ENCODE data around the gene TMEM9. TPM values are rescaled to one million over a fixed set of nuclear protein-coding genes. Genes with fewer than 3 reads are reported as not detected.

TMEM9 gene
- 68.3 to 75.2 TPM (median 72.6 TPM) in 5 replicates for total RNA-seq (2022; extraction: Qiagen RNA extraction)

DNA sequence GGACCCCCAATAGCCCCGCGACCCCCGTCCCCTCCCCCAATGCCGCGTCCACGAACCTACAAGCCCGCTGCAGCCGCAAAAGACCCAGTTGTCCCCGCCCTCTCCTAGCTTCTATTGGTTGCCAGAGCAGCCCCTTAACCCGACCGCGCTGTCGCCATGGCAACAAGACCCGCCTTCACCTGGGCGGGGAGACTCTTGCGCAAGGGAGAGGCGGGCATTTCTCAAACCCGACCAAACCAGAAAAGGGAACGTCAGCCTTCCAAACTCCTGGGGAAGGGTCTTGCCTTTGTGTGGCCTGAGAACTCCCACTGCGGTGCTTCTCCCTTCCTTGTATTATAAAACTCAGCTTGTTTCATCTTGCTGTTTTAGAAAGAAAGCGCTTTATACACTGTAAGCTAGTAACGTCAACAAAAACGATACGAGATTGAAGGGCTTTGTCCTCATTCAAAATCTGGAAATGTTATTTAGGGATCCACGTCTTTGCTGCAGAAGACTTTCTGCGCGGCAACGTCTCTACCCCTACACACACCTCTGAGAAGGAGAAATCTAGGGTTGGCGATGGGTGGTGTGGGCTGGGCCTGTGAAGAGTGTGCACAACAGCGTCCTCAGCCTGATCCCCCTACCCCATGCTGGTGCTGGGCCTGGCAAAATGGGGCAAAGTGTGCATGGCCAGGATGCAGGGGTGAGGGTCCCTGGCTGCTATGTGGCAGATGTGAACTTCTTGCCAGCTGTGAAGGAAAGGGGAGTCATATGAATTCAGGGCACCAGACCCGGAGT lies at the start of gene TMEM9:
TSS of gene TMEM9 (minus strand) at position 86 of the 777 bp plus-strand sequence. CDS start 551 bp downstream, outside the sequence.

DNA sequence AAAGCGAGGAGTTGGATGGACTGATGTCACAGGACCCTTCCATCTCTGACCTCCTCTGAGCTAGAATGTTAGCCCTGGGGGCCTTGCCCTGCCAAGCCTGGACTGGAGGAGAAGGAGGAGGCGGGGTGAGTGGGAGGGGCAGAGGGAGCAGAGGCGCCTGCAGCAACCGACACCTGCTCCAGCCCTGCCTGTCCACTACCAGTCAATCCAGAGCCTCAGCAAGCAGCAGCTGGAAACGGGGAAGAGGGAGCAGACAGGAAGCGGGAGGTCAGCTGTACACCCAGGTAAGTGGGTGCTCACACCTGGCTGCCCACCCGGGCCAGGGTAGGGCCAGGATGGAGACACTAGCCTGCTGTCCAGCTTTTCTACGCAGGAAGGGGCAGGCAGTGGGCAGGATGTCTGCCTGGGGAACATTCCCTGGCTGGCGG lies 36.4 kb upstream of the TMEM9 start, which contains the start of gene IGFN1:
TSS of gene IGFN1 (plus strand) at position 201 of the 428 bp plus-strand sequence. CDS start 2,470 bp downstream, outside the sequence.

DNA sequence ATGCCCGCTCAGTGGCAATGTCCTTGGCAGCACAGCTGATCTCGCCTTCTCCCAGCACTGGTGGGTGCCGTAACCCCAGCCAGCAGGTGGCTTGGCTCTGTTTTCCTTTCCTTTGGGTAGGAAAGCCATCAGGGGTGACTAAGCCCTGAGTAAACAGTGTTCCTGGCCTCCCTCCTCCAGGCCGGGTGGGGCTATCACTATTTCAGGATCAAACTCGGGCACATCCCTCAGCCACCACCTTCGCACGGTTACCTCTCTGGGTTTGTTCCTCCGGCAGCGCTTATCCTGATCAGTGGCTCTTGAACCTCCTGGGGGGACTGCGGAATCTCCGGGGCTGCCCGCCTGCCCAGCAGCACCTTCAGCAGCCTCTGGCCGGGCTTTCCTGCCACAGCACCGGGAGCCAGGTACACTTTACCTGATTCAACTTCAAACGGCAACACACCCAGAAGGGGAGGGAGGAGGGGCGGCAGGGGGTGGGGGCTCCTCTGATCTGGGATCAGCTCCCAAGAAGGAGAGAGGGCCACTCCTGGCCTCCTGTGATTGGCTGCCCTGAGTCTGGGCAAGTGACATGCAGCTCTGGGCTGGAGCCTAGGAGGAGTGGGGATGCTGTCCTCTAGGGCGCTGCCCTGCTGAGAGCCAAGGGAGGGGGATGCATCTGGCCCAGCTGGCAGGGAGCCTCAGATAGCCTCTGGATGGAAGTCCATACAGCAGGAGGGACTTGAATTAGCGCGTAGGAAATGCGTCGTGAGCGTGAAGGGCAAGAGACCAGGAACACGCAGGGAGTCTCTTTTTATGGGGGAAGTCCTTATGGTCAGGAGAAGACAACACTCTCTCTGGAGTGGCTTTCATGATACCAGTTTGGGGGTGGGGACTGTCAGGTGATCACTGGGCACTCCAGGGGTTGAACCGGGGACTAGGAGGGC lies 27.2 kb downstream of the TMEM9 start, which contains the start of gene ASCL5:
TSS of gene ASCL5 (minus strand) at position 353 of the 923 bp plus-strand sequence. CDS start 11,812 bp downstream, outside the sequence.

DNA sequence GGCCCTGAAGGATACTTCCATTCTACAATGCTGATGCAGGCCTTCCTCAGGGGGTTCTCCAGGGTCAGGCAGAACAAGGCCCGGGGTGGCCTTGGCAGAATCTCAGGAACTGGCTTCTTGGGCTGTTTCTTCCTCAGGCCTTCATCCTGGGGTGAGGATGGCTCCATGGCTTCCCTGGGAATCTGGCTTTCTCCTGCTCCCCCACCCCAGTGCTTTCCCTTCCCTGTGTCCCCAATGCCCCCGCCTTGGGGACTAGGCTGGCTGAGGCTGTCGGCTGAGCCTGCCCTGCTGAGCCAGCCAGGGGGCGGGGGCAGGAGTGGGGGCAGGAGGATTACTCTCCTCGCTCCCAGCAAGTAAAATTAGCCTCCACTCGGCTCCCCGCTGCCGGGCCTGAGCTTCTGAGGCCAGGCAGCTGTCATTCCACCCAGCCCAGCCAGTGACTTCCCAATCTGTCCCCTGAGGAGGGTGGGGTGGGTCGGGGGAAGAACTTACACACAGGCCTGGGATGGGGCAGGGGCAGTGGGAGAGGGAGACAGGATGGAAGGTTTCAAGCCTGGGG lies 42.0 kb downstream of the TMEM9 start, which contains the start of gene CACNA1S:
TSS of gene CACNA1S (minus strand) at position 254 of the 559 bp plus-strand sequence. CDS start at position 167, 87 bp downstream.

Other genes starting within 250 kb of the TMEM9 start
- gene KIF21B, start 130.8 kb downstream of the TMEM9 start, total RNA-seq (2022; extraction: Qiagen RNA extraction) = 1.2 to 2.4 TPM (median 2.1 TPM) in 5 replicates
- gene CACNA1S, start 42.0 kb downstream of the TMEM9 start, total RNA-seq (2022; extraction: Qiagen RNA extraction) = 0.01 TPM in 1 of 5 replicates, not detected in the others
- gene ASCL5, start 27.3 kb downstream of the TMEM9 start, total RNA-seq (2022; extraction: Qiagen RNA extraction) = 0.09 to 0.13 TPM (median 0.11 TPM) in 5 replicates
- gene IGFN1, start 36.4 kb upstream of the TMEM9 start, total RNA-seq (2022; extraction: Qiagen RNA extraction) = 0.35 to 0.67 TPM (median 0.44 TPM) in 5 replicates
- gene PKP1, start 129.0 kb upstream of the TMEM9 start, total RNA-seq (2022; extraction: Qiagen RNA extraction) = 0.01 to 0.08 TPM (median 0.05 TPM) in 5 replicates
- 0.22 to 0.67 TPM (median 0.26 TPM) in 5 replicates for gene TNNT2, start 223.2 kb upstream of the TMEM9 start, total RNA-seq (2022; extraction: Qiagen RNA extraction)
- gene LAD1, start 244.8 kb upstream of the TMEM9 start, total RNA-seq (2022; extraction: Qiagen RNA extraction) = 0.90 to 2.2 TPM (median 1.4 TPM) in 5 replicates

Measured in A549 treated with dexamethasone at 1 μM for 4 hours (cell line).